Left kidney (tissue), 2 donors: ENCODE results near the gene DLX2. TPM values are rescaled to one million over a fixed set of nuclear protein-coding genes. Genes with fewer than 3 reads are reported as not detected.

Source experiments
- DNase-seq: peaks from one replicate; pipeline ENCODE4 v3.0.0-alpha.2; 2013
- polyA plus RNA-seq: library from polyadenylated mRNA; unstranded; fragments of 120-200 nt; gene quantifications from one replicate; pipeline ENCODE4 v1.2.1, GENCODE V29; 2013; ENCODE audit not compliant: insufficient read length

The DLX2 gene
- polyA plus RNA-seq, 1 donor: not detected

- DNase-seq: no peak
These were observed 5.2 kb upstream of the DLX2 start for GRCh38 chr2:172107690-172108586.

DNA sequence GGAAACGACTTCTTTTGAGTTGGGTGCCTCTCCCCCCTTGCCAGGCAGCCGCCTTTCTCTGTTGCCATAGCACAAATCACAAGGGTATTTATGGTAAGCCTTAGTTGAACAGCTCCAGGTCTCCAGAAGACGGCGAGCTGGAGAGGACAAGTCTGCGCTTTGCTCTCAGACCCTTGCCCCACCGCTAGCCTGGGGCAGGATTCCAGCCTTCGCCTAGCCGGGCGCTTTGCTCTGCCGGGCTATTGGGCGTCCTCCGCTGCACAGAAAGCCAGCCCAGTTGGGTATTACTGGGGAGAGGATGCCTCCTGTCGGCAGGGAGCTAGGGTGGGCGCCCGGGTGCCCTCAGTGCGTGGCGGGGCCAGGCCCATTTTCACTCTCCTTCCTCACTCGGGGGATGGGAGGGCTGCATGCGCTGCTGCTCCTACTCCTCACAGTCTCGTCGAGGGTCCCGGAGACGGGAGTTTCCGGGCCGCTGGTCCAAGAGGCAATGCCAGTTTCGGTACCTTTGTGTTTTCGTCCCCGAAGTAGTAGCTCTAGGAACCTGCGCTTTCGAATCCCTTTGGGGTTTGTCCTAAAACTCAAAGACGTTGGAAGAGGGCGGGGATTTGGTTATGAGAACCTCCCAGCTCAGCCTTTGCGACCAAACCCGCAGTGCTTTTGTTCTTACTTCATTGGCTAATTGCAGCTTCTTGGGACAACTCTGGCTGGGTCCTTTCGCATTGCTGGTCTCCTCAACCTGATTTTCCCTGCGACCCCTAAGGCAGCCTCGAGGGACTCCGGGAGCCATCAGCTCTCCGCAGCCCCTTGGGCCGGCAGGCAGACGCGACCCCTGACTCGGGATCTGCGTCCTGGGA lies 3.6 kb upstream of the DLX2 start:
- peak; percentile 25 for DNase-seq

DNA sequence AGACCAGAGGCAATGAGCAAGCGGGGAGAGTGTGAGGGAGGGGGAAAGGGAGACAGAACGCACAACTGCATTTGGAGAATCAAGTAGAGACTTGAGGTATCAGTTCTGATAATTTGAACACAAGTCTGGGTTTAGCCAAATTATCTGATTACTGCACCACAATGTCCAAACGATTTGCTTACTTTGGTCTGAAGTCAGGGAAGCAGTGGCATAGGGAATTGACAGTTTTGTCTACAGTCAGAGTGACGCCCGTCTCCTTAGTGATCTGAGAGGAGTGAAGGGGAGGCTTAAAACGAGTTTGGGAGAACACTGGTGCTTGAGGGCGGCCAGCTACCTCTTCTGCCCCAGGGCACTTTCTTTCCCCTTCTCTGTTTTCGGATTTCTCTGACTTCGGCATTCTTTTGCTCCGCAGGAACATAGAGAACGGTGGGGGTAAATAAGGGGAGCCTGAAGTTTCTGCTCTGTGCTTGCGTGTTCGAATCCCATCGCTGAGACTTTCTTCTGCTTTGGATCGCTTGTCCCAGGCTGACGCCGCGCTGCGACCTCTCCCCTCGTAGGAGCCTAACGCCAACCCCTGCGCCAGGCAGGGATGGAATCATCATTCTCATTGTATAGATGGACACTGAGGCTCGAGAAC lies 2.9 kb upstream of the DLX2 start:
- no peak for DNase-seq

GRCh38 chr2:172103471-172104272 lies 972 bp upstream of the DLX2 start:
- DNase-seq: peak; percentile 85

- DNase-seq: no peak
These were observed 794 bp downstream of the DLX2 start for GRCh38 chr2:172101821-172102390.

DNA sequence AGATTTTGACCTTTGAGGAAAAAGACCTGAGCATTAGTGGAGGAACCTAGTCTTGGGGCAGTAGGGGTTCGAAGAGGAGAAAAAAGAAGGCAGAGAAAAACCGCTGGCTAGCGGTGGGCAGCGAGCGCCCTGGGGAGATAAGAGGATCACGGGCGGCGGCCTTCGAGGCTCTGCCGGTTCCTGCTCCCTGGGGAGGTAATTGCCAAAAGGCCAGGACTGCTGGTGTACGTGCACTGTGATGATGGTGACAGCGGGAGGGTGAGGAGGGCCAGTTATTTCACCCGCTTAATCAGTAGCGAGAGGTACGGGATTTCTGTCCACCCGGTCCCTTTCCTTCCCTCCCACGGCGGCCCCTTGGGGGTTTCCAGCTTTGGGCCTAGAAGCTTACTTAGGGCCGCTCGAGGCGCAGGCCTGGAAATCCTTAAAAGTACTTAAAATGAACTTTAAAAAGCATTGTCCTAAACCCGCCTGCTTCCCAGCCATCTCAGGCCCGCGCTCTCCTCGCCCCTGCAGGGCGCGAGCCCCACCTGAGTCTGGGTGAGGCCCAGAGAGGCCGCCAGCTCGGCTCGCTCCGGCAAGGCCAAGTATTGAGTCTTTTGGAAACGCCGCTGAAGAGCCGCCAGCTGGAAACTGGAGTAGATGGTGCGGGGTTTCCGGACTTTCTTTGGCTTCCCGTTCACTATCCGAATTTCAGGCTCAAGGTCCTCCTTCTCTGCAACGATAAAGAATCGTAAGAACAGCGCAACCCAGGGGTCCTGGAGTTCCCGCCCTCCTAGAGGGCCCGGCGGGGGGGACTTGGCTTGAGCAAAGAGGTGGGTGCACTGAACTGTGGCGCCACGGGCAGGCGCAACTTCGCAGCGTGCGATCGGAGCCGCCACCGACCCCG lies 1.5 kb downstream of the DLX2 start:
- DNase-seq: no peak

- no peak for DNase-seq
These were observed 2.4 kb downstream of the DLX2 start for GRCh38 chr2:172100080-172100934.

DNA sequence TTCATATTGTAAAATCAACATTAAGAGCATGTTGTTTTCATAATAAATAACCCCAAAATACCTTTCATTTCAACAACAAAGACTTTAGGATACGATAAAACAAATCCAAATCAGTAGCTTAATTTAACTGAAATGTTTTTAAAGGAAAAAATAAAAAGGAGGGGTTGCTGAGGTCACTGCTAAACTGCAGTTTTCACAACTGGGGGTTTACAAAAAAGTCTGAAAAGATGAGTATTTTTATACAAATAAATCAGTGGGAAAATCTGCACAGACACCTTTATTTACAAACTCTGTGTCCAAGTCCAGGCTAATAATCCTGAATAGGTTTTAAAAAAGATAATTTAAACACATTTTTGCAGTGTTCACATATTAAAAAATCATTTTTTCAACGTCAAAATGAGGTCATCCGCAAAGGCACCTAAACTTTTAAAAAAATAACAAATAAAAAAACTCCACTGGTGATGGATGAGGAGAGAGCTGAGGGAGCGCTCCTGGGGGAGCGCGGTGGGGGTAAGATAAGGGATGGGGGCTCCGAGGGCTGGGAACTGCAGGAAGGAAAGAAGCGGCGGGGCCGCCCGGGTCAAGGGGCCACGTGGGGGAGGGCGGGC lies 3.1 kb downstream of the DLX2 start:
- DNase-seq: no peak

GRCh38 chr2:172098650-172099471 lies 3.8 kb downstream of the DLX2 start:
- no peak for DNase-seq

- no peak for DNase-seq
These were observed 4.4 kb downstream of the DLX2 start for GRCh38 chr2:172098287-172098649.

- no peak for DNase-seq
These were observed 5.1 kb downstream of the DLX2 start for GRCh38 chr2:172097557-172098131.

DNA sequence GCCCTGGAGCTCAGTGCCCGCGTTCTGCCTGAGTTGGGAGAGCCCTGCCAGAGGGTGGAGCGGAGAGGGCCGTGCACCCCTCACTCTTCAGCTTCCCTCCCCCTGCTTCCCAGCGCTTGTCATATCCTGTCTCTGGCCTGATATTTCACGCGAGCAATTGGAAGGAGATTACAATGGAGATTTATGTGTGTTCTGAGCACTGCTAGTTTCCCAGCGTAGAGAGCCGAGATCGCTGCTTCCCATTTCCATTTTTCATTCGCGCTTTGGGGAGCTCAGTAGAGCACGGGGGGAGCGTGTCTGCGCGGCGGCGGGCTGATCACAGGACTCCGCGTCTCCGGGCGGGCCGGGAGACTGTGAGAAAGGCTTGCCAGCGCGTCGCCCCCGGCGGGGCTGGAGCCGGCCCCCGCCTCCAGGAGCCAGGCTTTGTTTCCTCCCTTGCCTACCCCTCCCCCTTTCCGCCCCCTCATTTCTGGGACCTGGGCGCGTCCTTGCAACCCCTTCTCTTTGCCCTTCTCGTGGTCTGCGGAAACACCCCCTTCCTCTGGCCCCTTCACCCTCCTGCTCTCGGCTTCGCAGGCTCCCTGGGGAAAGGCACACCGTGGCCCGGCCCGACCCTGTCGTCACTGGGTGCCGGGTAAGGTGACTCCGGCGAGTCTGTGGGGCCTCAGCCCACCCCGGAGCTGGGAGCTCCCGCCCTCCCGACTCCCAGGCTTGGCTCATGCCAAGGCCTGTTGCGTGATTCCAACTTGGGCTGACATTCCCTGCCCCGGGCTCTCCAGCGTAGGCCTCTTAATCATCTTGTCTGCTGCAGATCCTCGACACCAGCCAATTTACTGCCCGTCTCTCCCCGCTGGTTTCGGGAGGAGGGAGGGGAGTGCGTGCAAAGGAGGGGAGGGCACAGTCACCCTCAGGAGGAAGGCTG lies 5.8 kb downstream of the DLX2 start:
- no peak for DNase-seq

DNA sequence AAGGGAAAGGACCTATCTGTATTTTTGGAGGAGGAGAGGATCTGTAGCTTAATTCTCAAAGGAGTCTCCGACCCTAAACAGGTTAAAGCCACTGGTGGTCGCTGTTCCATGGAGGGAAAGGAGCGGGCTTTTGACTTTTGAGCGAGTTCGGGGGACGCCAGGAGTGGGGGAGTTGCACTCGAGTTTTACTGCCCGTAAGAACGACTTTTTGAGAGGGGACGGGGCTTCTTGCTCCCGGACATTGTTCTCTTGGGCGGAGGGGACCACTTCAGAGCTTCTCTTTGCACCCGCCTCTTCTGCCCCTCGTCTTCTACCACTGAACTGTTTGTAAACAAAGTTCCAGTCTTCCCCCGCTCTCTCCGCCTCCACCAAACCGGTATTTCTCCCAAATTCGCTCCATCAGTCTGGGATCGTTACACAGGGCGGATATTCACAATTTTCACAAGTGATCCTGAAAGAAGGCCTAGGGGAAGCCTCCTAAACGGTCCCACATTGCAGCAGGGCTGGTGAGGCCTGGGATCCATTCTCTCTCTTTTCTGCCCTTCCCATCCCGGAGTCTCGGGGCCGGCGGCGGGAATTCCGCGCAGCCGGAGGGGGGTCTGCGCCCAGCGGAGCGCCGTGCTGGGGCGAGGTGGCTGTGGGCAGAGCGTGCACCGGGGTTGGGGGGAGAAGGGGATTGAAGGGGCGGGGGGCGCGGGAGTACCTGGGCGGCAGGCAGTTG lies 6.6 kb downstream of the DLX2 start:
- no peak for DNase-seq

DNA sequence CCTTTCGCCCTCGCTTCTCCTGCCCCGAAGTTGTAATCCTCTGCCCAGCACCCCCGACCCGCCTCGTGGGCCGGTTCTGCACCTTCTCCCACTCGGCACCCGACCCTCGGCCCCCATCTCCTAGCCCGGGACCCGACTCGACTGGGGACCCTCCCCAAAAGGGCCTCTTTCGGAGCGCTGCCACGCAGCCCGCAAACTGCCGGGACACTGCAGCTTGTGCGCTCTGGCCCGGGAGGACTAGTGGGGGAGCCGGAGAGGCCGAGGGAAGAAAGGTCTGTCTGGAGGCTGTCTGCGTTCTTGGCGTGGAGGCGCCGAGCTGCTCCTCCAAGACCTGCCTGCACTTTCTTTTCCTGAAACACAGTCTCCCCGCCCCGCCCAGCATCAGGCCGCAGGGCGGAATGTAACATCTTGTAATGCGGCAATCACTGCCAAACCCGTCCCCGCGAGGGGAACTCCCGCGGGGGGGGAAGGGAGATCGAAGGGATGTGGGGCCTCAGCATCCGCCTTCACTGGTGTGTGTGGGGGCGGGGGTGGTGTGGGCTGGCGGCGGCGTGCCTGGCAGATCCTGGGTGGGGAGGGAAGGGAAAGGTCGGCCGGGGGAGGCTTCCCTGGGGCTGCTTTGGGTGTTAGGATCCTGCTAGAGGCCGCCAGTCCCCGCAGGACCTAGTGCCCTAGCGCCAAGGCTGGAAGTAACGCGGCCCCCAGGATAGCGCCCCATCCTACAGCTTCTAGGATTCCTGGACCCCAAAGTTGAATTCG lies 7.4 kb downstream of the DLX2 start:
- no peak for DNase-seq
